Suppressor macrophage treated with lipopolysaccharide for 4 hours (primary cell): ENCODE measurements around the gene COL5A3.

Experiments
- DNase-seq: peaks from one replicate; pipeline ENCODE4 v3.0.0-alpha.2; 2020

COL5A3 gene

DNA sequence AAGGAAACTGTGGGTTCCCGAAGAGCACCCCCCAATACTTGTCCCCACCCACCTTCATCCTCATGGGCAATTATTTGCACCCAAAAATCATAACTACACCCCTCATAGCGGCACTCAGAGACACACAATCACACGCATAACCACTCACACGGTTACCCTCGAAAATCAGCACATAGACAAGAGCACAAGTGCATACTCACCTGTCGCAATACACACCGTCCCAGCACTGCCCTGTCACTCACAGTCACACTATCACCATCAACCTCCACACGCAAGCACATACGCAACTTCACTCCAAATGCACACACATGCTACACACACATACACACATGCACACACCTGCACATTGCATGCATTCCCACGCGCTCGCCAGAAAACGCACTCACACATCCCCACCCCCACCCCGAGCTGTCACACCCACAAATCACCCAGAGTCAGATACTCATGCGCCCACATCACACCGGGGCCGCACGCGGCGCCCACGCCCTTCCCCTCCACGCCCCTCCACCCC is 535 bp downstream of the COL5A3 start:
- DNase-seq: no peak

DNA sequence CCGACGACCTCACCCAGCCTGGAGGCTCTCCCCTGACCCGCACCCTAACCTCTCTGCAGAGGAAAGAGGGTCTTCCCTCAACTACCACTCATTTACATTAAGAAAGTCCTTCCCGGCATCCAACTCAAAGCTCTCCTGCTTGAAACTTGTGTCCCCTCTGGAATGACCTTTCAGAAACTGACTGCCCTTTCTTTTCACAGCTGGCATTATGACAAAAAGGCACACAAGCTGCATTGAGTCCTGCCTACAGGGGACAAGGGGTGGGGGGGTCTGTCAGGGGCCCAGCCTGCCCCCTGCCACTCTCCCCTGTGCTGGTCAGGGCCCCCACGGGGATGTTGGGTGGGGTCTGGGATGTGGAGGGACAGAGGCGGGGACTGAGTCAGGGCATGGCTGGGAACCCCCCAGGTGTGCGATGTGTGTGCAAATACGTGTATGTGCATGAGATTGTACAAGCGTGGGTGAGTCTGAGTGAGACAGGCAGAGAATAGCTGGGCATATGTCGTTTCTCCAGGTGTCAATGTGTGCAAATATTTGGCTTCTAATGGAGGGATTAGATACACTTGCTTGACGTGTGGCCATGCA is 2.0 kb downstream of the COL5A3 start:
- DNase-seq: no peak

DNA sequence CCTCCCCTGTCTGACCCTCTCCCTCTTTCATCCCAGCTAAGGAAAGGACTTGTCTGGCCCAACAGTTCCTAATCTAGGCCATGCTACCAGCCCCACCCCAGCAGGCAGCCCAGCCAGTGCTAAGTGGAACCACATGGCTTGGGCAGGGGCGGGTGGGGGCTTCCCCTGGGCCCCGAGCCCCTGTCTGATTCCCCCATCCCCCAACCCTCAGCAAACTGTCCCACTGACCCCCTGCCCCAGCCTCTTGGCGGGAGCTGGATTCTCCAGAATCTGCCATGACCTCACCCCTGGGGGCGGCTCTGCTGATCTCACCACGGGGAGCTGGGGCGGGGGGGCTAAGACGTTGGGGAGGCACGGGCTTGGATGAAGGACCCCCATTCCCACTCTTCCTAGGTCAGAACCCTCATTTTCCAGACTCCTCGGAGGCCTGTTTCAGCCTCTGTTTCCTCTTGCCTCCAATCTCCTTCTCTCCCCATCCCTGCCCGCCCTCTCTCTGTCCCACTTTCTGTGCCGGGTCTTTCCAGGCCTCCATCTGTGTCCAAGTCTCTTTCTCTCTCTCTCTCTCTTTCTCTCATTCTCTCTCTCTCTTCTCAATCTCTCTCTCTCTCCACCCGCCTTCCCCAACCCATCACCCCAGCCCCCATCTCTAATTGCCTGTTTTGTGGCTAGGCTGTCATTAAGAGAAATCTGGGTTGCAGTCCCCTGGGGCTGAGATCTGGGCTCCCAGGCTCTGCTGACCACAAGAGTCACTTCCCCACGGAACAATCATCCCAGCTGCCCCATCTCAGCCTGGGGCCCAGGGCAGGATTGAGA is 2.7 kb downstream of the COL5A3 start:
- no peak for DNase-seq

DNA sequence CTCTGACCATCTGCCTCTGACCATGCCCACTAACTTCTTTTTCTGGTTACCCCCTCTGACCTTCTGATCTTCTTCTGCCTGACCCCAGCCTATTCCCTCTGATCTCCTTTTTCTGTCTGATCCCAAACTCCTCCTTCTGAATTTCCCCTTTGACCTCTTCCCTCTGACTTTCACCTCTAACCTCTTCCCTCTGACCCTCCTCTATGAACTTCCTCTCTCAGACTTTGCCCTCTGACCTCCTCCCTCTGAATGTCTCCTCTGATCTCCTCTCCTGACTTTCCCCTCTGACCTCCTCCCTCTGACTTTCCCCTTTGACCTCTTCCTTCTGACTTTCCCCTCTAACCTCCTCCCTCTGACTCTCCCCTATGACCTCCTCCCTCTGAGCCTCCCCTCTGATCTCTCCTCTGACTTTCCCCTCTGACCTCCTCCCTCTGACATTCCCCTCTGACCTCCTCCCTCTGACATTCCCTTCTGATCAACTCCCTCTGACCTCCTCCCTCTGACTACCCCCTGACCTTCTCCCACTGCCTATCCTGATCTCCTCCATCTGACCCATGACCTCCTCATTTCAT is 3.5 kb downstream of the COL5A3 start:
- DNase-seq: no peak

DNA sequence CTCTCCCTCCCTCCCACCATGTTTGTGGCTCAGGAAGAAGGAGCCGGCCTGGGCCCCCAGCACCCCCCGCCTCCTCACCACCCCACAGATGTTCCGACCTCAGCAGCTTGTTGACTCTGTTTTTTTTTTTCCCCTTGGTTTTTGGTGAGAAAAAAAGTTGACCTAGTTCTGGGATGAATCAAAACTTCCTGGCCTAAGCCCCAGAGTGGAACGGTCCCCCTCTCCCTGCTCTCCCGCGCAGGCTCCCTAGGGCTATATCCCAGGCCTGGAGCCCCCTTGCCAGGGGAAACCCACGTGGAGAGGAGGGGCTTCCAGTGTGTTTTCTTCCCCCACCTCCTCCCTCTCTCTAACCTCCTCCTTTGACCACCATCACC is 4.0 kb downstream of the COL5A3 start:
- no peak for DNase-seq

DNA sequence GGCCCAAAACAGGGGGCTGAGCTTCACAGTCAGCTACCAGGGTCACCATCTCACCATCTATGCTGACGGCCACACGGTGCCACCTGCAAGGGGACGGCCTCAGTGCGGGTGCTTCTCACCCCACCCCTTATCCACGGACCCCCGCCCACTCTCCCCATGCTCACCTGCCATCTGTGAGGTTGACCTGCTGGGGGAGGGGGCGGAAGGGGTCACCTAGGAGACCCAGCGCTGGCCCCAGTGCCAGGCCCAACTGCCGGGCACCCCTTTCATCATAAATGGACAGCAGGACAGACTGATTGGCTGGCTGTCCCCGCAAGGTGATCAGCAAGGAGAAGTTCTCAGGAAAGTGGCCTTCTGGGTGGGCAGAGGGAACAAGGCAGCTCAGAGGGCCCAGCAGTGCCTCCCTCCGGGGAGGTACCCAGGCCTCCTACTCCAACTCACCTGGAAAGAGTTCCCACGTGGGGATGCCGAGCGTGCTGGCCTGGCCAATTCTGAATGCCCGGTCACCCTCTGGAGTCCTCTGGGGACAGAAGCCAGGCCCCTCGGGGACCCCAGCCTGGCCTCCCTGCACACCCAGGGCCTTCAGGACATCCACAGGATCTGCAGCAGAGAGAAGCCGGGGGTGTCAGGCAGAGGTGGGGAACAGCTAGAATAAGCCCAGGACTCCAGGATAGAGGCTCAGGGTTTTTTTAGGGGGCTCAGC is 4.5 kb downstream of the COL5A3 start:
- DNase-seq: no peak

DNA sequence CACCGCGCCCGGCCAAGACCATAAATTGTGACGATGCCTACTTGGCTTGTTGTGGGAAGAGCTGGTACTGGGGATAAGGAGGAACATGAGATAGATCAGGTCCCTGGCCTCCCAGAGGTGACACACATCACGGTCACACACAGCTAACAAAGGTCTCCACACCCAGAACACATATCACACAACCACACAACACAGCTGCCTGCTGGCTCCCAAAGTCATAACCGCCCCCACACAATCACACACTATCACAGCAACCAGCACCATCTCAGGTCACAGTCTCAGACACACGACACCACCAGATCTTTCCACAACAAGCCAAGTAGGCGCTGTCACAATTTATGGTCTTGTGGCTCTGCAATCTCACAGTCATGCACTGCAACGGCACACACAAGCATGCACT is 5.7 kb downstream of the COL5A3 start:
- DNase-seq: no peak

DNA sequence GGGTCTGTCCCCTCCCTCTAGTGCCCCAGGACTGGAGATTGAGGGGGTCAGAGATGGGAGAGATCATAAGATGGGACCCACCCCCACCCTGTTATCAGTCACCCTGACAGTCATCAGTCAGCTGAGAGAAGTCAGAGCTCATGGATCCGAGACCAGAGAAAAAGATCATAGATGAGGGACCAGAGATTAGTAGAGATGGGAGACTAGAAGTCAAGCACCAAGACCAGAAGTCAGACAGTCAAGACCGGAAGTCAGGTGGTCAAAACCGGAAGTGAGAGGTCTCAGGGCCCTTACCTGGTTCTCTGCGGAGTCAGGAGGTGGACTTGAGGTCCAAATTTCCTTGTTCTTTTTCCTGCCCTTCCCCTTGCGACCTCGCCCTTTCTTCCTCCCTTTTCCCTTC is 7.0 kb downstream of the COL5A3 start:
- DNase-seq: no peak

DNA sequence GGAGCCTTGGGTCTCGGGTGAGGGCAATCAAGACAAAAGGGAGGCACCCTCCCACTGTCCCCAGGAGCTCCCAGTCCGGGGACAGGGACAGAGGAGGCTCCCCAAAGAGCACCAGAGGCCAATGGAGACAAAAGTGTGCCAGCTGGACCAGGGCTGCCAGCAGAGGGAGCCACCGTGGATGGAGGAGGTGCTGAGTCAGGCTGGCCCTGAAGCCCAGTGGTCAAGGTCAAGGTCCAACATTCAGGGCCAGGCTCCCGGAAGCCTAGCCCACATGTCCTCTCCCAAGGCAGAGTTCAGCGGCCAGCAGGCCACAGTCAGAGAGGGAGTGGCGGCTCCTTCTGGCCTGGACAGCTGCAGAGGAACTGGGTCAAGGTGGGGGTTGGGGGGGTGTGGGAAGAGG is 8.4 kb downstream of the COL5A3 start:
- peak; percentile 40 for DNase-seq

DNA sequence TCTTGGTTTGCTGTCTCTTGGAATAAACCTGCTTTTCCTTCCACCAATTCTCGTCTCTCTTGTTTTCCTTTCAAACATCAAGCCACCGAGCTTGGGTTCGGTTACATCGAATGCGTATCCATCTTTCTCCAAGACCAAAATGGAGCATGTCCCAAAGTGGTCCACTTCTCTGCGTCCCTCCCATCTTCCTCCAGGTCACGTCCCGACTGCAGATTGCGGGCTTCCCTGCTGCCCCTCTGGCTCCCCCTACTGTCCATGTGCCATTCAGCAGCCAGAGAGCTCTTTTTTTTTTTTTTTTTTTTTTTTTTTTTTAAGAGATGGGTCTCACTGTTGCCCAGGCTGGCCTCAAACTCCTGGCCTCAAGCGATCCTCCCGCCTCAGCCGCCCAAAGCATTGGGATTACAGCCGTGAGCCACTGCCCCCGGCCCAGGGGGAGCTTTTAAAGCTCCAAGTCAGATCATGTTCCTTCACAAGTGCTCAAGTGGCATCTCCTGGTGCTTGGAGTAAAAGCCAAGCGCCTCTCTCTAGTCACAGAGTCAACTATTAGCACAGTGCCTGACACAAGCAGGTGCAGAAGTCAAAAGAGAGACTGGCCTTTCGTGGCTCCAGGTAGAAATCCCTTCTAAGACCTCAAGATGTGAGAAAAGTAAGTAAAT is 10.0 kb downstream of the COL5A3 start:
- peak; percentile 77 for DNase-seq

DNA sequence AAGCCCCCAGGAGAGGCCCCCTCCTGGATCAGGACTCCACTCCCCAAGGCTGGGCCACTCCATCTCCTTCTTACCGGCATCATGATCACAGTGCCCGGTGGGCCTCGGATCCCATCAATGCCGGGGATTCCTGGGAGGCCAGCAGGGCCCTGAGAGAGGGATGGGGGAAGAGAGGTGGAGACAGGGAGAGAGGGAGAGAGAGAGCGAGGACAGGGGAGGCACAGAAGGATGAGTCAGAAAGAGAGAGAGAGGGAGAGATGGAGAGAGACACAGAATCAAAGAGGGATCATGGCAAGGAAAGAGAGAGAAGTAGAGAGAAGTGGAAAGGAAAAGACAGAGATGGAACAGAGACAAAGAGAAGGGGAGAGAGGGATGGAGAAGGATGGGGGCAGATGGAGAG is 13.8 kb downstream of the COL5A3 start:
- no peak for DNase-seq

DNA sequence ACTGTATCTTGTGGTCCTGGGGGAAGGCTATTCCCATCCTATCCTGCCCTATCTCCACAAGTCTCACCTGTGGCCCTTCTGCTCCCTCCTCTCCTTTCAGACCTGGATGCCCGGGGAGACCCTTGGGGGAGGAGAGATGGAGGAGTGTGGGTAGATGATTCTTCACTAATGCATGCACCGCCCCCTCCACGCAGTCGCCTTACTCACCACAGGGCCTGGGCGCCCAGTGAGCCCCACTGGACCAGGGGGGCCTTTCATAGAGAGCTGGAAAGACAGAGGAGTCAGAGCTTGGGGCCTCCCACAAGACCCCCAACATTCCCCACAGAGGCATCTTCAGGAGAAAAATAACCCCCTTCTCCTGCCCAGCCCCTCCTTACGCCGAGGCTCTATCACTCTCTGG is 14.3 kb downstream of the COL5A3 start:
- DNase-seq: no peak

DNA sequence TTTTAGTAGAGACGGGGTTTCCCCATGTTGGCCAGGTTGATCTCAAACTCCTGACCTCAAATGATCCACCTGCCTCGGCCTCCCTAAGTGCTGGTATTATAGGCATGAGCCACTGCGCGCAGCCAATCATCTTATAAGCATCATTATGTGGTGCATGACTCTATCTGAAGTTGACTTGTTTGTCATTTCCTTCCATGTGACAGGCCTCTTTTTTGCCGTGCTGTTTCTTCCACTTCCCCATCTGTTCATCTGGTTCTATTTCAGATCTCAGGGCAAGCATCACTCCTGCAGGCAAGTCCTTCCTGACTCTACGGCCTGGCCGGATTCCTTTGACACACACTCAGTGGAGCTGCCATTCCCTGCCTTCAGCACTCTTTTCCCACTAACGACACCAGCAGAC is 15.2 kb downstream of the COL5A3 start:
- DNase-seq: peak; percentile 11

DNA sequence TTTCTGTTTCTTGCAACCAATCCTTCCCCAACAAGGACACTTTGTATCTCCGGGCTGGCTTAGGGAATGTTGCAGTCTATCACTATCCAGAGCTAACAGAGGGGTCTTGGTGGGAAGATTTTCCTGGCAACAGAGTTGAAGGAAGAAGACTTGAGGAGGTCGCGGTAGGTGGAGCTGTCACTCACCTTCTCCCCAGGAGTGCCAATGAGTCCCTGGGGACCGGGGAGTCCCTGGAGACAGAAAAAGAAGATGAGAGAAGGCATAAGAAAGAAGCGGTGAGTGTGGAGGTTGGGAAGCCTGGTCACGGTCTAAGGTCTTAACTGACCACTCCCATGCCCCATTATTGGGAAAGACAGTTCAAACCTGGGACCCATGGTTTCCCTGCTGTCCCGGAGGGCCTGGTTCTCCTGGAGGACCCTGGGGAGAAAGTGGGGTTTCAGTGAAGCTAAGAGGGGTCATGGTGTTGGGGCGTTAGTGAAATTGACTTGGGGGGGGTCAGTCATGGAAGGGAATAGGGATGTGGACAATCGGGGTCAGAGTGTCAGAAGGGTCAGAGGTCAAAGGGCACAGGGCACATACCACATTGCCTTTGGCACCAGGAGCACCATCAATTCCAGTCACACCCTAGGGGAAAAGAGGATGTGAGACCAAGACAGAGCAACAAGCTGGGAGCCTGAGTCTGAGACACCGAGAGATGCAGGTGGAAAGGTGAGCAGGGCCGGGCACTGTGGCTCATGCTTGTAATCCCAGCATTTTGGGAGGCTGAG is 18.7 kb downstream of the COL5A3 start:
- DNase-seq: no peak

DNA sequence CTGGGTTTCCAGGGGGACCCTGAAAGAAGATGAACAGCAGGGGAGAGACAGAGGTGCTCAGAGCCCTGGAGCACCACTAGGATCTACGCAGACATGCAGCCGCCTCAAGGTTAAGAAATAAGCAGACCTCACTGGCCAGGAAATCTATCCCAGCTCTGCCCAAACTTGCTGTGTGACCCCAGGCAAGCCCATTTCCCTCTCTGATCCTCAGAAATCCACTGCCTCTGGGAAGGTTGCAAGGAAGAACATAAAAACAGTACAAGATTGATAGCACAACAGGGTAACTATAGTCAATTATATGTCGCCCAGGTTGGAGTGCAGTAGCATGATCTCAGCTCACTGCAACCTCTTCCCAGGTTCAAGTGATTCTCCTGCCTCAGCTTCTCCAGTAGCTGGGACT is 20.8 kb downstream of the COL5A3 start:
- no peak for DNase-seq

DNA sequence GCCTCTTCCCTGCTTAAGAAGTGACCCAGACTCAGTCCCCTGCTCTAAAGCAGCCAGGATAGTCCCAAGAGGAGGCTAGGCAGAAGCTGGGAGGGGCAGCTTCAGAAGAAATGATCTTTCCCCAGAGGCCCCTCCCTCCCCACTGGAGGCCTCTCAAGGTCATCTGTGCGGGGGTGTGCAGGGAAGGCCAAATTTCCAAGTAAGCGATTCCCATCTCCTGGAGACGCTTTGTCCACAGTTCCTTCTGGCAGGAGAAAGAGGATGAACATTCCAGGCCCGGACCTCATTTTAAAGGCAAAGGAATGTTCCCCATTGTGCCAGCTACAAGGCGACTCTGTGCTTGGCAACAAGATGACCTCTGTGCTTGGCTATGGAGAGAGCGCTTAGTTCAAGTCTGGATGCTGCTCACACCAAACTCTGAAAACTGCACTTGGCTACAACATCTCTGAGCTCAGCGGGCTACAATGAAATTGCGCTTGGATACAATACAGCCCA is 23.5 kb downstream of the COL5A3 start:
- DNase-seq: no peak

DNA sequence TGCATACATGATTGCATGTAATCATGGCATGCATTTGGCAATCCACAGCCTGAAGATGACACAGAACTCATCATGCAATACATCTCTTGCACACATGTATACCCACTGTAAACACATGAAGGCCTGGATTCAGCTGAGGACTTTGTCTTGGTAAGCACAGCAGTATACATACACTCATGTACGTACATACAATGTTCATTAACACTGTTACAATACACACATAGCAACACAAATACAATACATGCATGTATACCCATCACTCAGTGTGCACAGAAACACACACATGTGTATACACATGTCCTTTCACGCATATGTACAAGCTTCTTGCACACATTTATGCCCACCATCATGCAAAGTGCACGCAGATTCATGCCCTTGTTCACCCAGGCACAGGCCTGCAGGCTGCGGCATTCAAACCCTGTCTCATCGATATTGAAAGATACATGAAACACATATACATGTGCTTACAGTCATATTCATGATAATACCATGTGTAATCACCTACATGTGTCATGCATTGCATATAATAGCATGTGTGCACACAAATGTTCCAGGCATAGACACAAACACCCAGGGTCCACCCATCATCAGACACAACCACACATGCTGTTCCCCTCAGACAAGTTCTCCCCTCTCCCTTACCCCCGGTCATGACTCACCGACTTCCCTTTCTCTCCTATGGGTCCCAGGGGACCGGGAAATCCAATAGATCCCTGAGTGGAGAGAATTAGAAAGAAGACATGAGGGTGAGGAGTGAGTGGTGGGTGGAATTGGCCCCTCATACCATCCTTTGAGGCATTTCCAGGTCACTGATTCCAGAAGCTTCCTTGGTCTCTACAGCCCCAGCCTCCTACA is 28.7 kb downstream of the COL5A3 start:
- no peak for DNase-seq

DNA sequence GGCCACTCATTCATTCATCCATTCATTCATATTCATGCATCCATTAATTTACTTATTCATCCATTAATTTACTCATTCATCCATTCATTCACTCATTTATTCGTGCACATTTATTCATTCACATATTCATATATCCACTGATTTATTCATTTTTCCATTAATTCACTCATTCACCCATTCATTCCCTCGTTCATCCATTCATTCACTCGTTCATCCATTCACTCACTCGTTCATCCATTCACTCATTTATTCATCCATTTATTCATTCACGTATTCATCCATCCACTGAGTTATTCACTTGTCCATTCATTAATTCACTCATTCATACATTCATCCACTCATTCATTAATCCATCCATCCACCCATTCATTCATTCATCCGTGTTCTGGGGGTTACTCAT is 38.2 kb downstream of the COL5A3 start:
- no peak for DNase-seq

DNA sequence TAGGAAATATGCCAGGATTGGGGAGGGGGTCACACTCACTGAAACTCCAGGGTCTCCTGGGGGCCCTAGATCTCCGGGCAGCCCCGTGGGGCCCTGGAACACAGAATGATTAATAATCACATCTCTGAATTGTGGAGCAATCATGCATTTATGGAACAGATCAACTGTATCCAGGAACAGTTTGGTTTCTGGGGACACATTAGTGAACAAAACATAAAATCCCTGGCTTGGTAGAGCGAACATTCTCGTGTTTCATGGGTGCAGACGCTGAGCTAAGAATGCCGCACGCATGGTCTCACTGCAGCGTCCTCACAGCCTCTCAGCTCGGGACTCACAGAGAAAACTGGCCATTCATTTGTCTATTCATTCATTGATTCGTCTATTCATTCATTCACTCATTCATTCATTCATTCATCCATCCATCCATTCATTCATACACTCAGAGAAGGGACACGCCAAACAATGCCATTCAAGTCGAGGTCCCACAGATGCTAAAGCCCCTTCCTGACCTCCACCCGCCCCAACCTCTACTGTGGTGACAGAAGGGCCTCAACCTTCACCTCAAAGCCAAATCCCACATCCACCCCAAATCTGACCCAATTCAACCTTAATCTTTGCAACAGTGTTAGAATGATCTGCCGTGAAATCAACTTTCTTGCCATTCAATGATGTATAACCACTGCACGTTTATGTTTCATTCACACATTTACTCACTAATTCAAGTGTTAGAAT is 39.0 kb downstream of the COL5A3 start:
- no peak for DNase-seq

DNA sequence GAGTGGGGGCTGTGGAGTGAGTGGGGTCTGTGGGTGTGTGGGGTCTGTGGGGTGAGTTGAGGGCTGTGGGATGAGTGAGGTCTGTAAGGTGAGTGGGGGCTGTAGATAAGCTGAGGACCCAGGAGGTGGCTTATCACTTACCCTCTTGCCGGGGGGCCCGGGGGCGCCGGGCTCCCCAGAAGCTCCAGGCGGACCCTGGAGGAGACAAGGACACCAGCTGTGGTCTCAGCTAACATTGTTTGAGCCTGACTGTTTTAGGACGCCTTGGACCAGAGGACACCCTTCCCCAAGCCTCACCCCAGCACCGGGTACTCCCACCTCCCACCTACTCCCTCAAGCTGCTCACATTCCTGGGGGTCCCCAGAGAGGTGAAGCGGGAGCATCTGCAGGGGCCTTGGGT is 39.8 kb downstream of the COL5A3 start:
- no peak for DNase-seq

DNA sequence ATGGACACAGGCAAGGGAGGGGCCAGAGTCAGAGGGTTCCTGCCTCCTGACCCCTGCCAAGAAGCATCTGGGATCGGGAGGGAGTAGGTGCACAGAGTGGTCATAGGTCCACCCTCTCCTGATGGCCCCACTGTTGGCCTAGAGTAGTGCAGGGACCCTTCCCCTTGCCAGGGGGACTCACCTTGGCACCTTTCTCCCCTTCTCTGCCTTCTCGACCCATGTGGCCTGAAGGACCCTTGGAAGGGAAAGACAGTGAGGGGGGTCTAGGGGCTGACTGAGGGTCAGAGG is 40.7 kb downstream of the COL5A3 start:
- no peak for DNase-seq
